PFSK-1 (cell line): ENCODE results near the gene SNAI1.

Experiments
- POLR2AphosphoS5 ChIP-seq: IDR thresholded peaks from 2 replicates; pipeline ENCODE4 v1.6.1; 2012; ENCODE audit warnings: low read depth, mild to moderate bottlenecking, control low read depth, low read length, moderate library complexity
- TAF1 ChIP-seq: IDR thresholded peaks from 2 replicates; pipeline ENCODE4 v1.6.1; 2012; ENCODE audit warnings: low read length, control low read depth, borderline replicate concordance; ENCODE audit not compliant: insufficient read depth

DNA sequence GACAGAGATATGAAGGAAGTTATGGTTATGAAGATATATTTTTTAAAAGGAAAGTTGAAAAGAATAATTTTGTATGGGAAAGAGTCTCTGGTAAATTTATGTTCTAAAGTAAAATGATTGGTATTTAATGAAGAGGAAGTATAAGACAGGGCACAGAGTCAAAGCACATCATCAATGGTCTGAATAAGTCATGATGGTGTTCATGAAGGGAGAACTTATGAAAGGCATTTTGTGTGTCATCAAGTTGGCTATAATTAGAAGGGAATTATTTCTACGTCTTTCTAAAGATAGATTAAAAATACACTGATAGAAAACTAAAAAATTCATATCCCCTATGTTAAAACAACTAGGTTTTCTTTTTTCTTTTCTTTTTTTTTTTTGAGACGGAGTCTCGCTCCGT is 21.4 kb upstream of the SNAI1 start:
- TF ChIP-seq TAF1 (no peak), POLR2AphosphoS5 (no peak)
